ENCODE data around the gene CRIP2. TPM values are rescaled to one million over a fixed set of nuclear protein-coding genes. Genes with fewer than 3 reads are reported as not detected.

CRIP2 gene
- total and polyA plus RNA-seq, 9 donors = 0.35 to 242 (median 47.8) TPM

DNA sequence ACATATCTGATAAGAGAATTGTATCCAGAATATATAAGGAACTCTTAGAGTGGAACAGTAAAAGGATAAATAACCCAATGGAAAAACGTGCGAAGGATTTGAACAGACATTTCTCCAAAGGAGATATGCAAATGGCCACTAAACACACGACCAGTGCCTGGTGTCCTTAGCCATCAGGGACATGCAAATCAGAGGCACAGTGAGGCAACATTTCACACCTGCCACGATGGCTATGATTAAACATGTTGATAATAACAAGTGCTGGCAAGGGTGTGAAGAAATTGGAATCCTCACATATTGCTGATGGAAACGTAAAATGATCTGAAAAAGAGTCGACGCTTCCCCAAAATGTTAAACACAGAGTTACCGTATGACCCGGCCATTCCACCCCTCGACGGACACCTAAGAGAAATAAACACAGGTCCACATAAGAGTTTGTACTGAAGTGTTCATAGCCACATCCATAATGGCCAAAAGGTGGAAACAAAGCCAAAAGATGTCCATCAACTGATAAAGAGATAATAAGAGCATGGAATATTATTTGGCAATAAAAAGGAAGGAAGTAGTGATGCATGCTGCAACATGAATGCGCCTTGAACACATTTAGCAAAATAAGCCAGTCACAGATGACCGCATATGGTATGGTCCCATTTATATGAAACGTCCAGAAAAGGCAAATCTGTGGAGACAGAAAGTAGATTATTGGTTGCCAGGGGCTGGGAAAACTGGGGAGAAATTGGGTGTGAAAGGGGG, 45.5 kb downstream of the CRIP2 start:
- Histone ChIP-seq H3K27me3 (no peaks in the 10 kb centered on the region), H3K27ac (no peak overlapping the region), H3K4me3 (no peak overlapping the region), H3K9me3 (no peaks in the 10 kb centered on the region), H3K4me1 (ENCODE audit: insufficient read depth) (no peaks in the 10 kb centered on the region), H3K36me3 (no peaks in the 10 kb centered on the region)
- intact Hi-C loops (cut with DNase I) = loop anchor here in 2 of 4 donors (10.0 kb wide), 2 partner anchors 145 to 155 kb away; no protein-coding TSS in a partner anchor
- TF ChIP-seq, protein P1, sequence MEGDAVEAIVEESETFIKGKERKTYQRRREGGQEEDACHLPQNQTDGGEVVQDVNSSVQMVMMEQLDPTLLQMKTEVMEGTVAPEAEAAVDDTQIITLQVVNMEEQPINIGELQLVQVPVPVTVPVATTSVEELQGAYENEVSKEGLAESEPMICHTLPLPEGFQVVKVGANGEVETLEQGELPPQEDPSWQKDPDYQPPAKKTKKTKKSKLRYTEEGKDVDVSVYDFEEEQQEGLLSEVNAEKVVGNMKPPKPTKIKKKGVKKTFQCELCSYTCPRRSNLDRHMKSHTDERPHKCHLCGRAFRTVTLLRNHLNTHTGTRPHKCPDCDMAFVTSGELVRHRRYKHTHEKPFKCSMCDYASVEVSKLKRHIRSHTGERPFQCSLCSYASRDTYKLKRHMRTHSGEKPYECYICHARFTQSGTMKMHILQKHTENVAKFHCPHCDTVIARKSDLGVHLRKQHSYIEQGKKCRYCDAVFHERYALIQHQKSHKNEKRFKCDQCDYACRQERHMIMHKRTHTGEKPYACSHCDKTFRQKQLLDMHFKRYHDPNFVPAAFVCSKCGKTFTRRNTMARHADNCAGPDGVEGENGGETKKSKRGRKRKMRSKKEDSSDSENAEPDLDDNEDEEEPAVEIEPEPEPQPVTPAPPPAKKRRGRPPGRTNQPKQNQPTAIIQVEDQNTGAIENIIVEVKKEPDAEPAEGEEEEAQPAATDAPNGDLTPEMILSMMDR (IDR thresholded peaks at IDR 0.05) = no peak
- TF ChIP-seq EP300 (IDR thresholded peaks at IDR 0.05) = no peak
- no peak for TF ChIP-seq POLR2A (IDR thresholded peaks at IDR 0.05)
- DNase-seq = no peak
- WGBS, 3 donors = 65 to 69% (median 68%) methylated on average over 14 of the region's 14 CpGs

GRCh38 chr14:105525326-105525725, 50.7 kb downstream of the CRIP2 start:
- no peaks in the 10 kb centered on the region for H3K9me3 ChIP-seq
- intact Hi-C loops (cut with DNase I) = loop anchor here in 2 of 4 donors (5.0 to 10.0 kb wide), 3 partner anchors 33 to 161 kb away; partner anchors contain the start of gene TEDC1 (in 1 of the 2)
- no peak overlapping the region for H3K27ac ChIP-seq
- H3K4me1 ChIP-seq (ENCODE audit: insufficient read depth) = peaks cover 10% of the 10 kb centered on the region
- WGBS, 3 donors = 85 to 87% (median 86%) methylated on average over 9 of the region's 9 CpGs
- H3K4me3 ChIP-seq = no peak overlapping the region
- H3K36me3 ChIP-seq = no peaks in the 10 kb centered on the region
- no peaks in the 10 kb centered on the region for H3K27me3 ChIP-seq
- no peak for DNase-seq
- TF ChIP-seq, protein P1 (IDR thresholded peaks at IDR 0.05) = no peak
- TF ChIP-seq POLR2A (IDR thresholded peaks at IDR 0.05) (no peak), EP300 (IDR thresholded peaks at IDR 0.05) (no peak)

- intact Hi-C loops (cut with DNase I) = loop anchor here in 2 of 4 donors (5.0 to 10.0 kb wide), 3 partner anchors 34 to 161 kb away; partner anchors contain the start of gene TEDC1 (in 1 of the 2)
- Histone ChIP-seq H3K4me1 (ENCODE audit: insufficient read depth) (peaks cover 10% of the 10 kb centered on the region), H3K27me3 (no peaks in the 10 kb centered on the region), H3K4me3 (peak within 1 kb of the TSS; percentile 60), H3K9me3 (no peaks in the 10 kb centered on the region), H3K36me3 (no peaks in the 10 kb centered on the region), H3K27ac (no peak within 1 kb of the TSS)
- TF ChIP-seq POLR2A (IDR thresholded peaks at IDR 0.05) (no peak), EP300 (IDR thresholded peaks at IDR 0.05) (no peak)
- TF ChIP-seq, protein P1 (IDR thresholded peaks at IDR 0.05) = no peak
- 0 to 5% (median 1%) methylated on average over 14 to 87 of the region's 88 CpGs for WGBS, 3 donors
- DNase-seq = peak in 3 of 5 donors; percentile 47 to 63 (median 61)
Observed at GRCh38 chr14:105525861-105526775, 51.5 kb downstream of the CRIP2 start, which contains the start of gene TMEM121. Gene TMEM121 (plus strand): TSS chr14:105526583. CDS start chr14:105528835, 2,252 bp downstream.

DNA sequence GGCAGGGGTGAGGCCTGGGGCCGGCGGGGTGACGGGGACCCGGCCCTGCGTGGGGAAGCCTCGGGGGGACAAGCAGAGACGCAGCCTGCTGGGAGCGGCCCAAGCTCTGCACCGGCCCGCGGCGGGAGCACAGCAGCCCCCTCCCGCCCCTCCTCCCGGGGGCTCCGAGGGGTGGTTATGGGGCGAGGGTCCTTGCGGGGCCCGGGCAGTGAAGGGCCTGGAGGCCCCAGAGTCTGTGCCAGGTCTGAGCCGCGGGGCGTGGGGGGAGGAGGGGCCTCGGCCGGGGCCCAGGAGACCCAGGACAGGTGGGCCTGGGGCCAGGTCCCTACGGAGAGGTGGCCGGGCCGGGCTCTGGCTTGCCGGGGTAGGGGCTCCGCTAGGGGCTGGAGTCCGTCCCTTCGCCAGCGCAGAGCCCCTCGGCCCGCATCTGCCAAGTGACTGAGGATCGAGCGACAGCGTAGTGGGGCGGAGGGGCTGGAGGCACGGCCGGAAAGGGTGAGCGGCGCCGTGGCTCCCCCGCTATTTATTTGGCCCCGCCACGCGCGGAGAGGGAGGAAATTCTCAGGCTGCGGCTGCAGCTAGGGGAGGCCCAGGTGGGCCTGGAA, 52.3 kb downstream of the CRIP2 start:
- Histone ChIP-seq H3K27ac (no peak overlapping the region), H3K36me3 (no peaks in the 10 kb centered on the region), H3K4me1 (ENCODE audit: insufficient read depth) (peaks cover 10% of the 10 kb centered on the region), H3K4me3 (peak overlapping the region; percentile 60), H3K9me3 (no peaks in the 10 kb centered on the region), H3K27me3 (no peaks in the 10 kb centered on the region)
- DNase-seq = peak in 3 of 5 donors; percentile 48 to 57 (median 56)
- intact Hi-C loops (cut with DNase I) = loop anchor here in 2 of 4 donors (5.0 to 10.0 kb wide), 3 partner anchors 35 to 162 kb away; partner anchors contain the start of gene TEDC1 (in 1 of the 2)
- TF ChIP-seq, protein P1 (IDR thresholded peaks at IDR 0.05) = no peak
- no peak for TF ChIP-seq EP300 (IDR thresholded peaks at IDR 0.05)
- no peak for TF ChIP-seq POLR2A (IDR thresholded peaks at IDR 0.05)
- 0 to 1% (median 1%) methylated on average over 23 to 48 of the region's 48 CpGs for WGBS, 3 donors

Data from ovary (tissue), 9 donors.